Stimulated activated CD8-positive, alpha-beta memory T cell treated with anti-CD3 and anti-CD28 coated beads, Interleukin-15, amount 100 ng/mL, for 4 hours (primary cell): ENCODE data around the gene OAF.

Experiments
- DNase-seq, 2 donors: peaks; one replicate each; pipeline ENCODE4 v3.0.0-alpha.2; 2020; ENCODE audit warnings: low read depth in 2 of 2

Gene OAF

GRCh38 chr11:120201653-120202052 lies 9.2 kb upstream of the OAF start:
- no peak for DNase-seq

DNA sequence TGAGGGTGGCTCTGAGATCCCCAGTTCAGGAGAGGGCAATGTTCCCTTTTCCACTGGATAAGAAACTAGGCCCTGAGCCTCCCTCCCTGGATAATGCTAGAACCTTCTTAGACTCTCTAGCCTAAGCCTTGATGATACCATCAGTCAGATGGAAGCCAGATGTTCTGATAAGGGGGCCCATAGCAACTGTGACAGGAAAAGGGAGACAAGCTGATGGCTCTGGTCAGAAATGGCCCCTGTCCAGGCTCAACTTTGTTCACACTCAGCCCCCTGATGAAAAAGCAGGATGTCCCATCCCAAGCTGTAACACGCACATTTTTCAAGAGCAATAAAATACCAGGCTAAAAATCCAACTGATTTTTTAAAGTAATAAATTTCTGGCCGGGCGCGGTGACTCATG lies 7.2 kb upstream of the OAF start:
- DNase-seq = no peak

DNA sequence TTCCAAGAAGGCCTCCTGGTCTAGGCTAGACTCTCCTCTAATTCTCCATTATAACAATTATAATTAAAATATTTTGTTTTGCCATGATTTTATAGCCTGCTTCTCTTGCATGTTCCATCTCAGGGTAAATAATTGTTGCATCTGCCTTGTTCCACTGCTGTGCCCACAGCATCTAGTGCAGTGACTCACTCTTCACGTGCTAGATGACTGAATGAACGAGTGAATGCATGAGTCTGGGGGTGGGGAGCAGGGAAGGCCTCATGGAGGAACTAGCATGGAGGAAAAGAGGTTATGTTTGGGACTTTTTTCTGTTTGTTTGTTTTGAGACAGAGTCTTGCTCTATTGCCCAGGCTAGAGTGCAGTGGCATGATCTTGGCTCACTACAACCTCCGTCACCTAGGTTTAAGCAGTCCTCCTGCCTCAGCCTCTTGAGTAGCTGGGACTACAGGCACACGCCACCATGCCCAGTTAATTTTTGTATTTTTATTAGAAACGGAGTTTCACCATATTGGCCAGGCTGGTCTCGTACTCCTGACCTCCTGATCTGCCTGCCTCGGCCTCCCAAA lies 5.2 kb upstream of the OAF start:
- no peak for DNase-seq

- DNase-seq = no peak
Observed at GRCh38 chr11:120207512-120207911, 3.3 kb upstream of the OAF start.

DNA sequence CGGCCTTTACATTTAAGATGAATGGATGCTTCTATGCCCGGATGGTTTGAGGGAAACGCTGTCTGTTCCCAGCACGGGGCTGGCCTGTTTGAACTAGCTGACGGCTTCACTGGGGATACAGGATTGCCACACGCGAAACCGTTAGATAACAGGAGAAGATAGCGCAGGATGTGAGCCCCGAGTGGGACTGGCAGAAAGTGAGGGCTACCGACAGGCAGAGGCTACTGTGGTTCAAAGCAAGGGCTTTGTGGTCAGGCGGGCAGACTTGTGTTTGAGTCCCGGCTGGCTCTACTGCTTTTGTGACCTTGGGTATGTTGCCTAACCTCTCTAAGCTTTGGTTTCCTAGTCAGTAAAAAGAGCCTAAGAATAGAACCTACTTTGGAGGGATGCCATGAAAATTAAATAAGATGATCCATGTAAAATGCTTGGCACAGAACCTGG lies 2.8 kb upstream of the OAF start:
- no peak for DNase-seq

GRCh38 chr11:120208777-120209176 lies 2.1 kb upstream of the OAF start:
- no peak for DNase-seq

DNA sequence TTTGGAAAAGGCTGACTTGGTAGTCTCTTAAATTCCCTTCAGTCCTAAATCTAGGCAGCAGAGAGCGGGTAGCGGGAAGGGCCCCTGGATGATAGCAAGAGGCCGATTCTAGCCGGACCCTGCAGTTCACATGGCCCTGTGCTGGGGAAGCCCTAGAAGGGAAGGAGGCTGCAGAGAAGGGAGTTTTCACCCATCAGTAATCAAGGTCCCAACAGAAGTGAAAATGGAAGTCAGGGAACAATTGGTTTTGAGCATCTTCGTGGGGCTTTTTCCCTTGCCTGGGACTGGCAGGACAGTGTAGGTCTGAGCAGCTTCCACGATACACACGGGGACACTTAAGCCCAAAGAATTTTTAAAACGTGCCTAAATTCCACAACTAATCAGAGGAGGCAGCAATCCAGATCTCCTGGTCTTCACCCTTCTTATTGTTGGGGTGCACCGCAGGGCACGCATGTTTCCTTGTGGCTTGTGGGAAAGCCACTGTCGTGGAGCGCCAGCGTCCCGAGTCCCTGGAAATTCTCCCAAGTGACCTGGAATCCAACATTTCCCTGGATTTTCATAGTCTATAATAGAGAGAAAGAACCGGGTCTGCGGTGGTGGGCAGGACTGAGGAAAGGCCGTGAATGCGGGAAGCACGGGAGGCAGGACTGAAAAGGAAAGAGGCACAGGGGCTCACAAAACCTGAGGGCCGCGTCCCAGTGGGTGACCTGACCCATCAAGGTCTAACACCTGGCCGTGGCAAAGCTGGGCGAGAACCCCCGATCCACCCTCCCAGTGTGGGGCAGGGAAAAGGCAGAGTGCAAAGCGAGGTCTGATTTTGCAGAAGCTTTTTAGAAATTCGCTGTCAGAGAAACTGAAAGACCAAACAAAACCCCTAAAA lies 846 bp upstream of the OAF start:
- DNase-seq = no peak

DNA sequence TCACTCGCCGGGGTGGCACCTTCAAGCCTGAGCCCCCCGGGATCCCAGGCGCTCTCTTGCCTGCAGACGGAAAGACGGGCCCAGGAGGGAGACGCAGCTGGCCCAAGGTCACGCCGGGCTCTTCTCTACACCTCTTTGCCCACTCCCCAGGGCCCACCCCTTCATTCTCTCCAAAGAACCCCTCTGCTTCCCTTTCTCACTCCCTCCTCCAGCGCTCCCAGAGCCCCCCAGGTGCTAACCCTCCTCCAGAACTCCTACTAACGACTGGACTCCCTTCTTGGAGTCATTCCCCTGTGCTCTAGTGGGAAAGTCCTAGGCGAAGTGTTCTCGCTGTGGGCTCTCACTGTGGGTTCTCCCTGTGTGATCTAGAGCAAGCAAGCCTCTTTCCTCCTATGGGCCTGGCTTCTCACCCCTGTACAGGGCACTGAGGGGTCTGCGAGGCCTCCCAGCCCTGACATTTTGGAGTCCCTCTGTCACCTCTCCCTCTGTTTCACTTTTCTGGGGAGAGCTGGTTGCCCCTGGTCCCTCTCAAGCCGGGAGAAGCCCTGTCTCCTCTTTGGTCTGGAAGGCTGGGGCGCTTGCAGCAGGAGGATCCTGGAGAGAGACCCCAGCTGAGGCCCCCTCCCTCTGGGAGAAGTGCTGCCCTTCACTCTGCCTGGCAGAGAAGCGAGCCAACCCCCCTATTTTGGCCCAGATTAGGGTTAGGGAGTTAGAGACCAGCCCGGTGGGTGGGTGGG lies 858 bp downstream of the OAF start:
- DNase-seq = no peak

- no peak for DNase-seq
Observed at GRCh38 chr11:120212259-120212878, 1.5 kb downstream of the OAF start.

- DNase-seq = no peak
Observed at GRCh38 chr11:120212926-120213325, 2.1 kb downstream of the OAF start.

- no peak for DNase-seq
Observed at GRCh38 chr11:120214581-120214980, 3.7 kb downstream of the OAF start.

DNA sequence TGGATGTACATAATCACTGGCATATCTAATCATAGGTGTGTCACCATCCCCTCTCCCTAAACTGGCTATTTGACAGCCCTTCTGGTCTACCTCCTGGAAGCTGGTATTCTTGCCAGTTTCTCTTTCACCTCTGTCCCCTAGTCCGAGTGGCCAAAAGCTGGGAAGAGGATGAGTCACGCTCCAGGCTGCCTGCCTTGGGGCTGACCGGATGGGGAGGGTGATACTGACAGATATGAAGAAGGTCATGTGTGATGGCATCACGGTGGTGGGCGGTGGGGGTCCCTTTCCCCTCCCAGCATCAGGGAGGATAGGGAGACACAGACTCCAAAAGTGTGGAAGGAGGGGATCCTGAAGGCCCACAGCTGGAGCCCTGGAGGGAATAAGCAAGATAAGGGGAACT lies 4.8 kb downstream of the OAF start:
- DNase-seq = no peak

DNA sequence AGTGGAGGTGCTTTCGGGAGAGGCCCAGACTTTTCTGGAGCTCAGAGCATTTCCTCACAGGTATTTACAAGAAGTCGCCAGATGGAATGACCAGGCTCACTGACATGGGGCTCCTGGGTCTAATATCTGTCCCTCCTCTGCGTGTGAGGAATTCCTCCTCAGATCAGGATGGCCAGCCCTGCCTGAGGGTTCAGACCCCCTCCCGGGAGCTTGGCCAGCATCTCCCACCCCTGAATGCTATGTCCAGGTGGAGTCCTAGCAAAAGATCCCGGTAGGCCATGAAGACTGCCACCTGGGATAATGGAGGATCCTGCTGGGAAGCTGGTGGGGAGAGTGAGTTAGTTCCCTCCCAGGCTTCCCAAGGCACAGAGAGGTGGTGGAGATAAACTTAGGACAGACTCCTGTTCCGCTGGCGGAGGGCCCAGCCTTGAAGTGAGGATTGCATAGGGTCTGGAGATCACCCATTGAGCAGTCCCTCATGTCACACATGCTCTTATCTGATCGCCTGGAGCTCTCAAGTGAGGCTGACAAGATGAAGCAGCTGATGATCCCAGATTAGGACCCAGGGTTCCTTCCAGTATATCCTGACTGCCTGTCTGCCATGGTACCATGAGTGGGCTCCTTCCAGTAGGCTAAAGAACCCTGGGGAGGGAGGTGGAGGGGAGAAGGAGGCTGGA lies 5.7 kb downstream of the OAF start:
- no peak for DNase-seq

DNA sequence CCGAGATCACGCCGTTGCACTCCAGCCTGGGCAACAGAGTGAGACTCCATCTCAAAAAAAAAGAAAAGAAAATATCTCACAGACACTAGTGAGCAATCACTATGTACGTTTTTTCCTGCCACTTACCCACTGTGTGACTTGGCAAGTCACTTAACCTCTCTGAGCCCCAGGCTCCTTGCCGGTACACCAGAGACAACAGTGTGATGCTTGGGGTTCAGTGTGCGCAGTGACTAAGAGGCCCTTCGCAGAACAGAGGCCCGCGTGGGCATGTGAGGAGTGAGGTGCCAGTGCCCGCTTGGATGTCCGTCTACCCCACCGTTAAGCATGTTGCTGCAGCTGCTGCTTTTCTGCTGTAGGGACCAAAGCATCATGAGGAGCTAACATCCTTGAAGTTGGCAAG lies 6.7 kb downstream of the OAF start:
- DNase-seq = no peak

DNA sequence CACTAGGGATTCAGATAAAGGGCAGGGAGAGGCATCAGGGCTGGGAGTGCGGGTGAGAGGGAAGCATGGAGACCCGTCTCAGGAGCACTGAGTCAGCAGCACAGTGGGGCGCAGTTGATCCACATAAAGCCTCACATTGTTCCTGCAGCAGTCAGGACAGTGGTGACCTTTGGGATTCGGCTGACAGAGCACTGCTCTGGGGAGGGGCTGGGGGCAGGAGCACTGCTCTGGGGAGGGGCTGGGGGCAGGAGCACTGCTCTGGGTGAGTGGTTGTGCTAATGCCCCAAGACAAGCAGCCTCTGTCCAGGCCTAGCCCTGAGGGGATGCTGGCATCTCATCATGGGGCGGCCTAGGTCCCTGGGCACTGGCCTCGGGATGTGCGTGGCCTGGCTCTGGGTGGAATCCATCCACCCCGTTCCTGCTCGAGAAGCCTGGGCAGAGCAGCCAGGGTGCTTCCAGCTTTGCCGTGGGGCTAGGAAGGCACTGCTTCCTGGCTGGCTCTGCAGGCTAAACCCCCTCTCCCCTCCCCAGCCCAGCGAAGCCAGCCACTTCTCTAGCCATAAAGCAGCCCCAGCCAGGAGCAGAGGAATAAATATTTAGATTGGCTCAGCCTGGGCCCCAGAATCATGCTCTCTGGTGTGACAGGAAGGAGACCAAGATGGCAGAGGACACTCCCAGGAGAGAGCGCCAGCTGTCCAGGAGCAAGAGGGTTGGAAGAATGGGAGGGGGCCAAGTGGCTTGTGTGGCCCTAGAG lies 7.3 kb downstream of the OAF start:
- DNase-seq = no peak

DNA sequence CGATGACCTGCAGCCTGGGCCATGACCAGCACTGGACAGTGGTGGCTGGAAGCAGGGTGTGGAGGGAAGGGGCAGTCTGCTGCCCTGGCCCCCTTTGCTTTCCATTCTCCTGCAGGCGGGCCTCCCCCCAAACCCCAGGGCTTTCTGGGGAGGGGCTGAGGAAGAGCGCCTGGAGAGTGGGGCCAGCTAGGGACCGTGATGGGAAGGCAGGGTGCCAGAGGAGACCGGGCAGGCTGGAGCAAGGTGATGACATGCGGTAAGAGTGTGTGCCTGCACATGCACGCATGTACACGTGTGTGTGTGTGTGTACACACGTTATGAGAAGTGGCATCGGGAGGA lies 7.8 kb downstream of the OAF start:
- DNase-seq = no peak

DNA sequence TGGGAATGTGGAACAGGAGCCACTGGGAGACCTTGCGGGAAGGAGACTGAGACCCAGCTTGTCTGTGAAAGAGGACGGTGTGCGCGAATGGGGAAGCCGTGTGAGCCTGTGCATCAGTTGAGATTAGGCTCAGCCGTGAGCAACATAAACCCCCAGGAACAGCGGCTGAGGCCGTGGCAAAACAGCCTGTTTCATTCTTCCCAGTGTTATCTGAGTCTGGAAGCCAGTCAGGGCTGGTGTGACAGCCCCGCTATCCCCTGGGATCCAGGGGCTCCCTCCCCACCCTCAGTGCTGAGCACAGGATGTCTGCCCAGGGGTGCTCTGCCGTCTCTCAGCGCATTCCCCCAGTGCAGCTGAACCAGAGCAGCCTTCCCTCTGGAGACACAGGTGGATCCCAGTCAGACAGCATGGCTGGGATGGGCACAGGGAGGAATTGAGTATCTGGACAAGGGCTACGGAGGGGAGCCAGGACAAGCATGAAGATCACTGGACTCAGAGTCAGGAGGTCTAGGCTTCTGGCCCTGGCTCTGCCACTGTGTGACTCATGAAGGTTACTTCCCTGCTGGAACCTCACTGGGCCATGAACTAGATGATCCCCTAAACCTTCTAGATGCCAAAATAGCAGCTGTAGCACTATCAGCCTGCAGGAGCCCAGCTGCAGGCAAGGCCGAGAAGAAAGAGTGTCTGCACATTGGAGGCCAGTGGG lies 8.6 kb downstream of the OAF start:
- no peak for DNase-seq

GRCh38 chr11:120219938-120220746 lies 9.3 kb downstream of the OAF start:
- no peak for DNase-seq

- DNase-seq = no peak
Observed at GRCh38 chr11:120220747-120221037, 9.9 kb downstream of the OAF start.
